ENCODE data around the gene CSRP2.

CSRP2 gene

GRCh38 chr12:76859611-76860010 lies 19.2 kb downstream of the CSRP2 start:
- DNase-seq: no peak

DNA sequence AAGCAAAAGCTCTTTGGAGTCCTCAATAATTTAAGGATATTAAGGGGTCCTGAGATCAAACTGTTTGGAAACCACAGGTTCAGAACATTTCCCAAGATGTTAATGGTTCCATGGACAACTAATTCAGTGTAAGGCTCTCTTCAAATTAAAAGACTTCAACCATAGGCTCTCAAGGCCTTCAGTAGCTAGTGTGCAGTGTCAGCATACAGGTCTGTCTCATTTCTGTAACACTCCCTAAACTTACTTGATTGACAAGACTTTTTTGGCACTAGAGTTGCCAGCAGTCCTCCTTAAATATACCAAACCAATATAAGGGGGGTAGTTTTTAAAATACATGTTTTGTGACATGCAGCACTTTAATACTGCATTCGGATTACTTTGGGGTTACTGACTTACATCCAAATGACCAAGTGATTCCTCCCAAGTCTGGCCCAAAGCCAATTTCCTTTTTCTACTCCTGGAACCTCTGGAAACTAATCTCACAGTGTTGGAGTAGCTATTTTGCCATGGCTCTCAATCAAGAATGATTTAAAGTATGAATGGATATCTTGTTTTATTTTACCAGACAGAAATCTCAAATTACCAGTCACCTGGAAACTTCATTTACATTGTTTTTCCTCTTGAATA lies 22.7 kb downstream of the CSRP2 start:
- no peak for DNase-seq

GRCh38 chr12:76855271-76855670 lies 23.5 kb downstream of the CSRP2 start:
- no peak for DNase-seq

DNA sequence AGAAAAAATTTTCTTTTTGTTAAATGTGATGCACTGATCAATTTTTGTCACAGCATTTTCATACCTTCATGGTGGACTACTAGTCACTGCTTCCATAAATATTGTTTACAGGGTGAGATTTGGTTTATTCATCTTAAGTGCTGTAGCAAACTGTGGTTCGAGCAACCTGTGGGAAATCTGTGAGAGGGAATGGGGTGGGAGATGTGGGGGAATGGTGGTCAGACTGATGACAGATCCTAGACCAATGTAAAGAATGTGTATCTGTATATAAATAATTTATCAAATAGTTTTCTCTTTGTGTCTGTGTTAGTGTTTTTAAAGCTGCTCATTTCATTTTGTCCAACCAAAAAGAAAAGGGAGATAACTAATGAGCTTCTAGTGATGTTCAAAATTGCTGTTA lies 26.7 kb downstream of the CSRP2 start:
- no peak for DNase-seq

DNA sequence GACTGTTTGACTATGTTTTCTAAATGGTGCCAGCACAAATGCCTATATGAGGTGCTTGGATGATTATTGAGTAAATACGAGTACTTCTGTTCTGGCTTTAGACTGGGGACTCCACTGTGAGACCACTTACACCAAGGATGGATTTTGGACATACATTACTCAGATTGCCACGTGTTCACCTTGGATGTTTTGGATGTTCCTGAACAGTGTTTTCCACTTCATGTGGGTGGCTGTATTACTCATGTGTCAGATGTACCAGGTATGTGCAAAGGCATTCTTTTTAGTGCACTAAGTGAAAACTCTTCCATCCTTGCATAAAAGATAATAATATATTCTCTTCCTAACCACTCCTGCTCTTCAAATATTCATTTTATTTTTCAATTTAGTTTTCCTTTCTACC lies 30.7 kb downstream of the CSRP2 start:
- no peak for DNase-seq

DNA sequence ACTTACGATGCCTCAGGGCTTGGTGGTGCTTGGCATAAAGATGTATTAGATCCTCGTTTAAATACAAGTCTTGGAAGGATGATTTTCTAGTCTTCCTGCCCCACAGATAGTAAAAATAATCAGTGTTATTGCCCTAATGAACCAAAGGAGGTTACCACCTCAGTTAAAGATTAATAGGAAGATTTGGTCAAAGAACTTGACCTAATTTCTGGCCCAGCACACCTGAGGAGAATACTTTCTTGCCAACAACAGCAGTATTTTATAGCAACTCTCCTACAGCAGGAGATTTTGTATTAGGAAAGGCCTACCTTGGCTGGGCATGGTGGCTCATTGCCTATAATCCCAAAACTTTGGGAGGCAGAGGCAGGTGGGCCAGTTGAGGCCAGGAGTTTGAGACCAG lies 31.6 kb downstream of the CSRP2 start:
- no peak for DNase-seq

DNA sequence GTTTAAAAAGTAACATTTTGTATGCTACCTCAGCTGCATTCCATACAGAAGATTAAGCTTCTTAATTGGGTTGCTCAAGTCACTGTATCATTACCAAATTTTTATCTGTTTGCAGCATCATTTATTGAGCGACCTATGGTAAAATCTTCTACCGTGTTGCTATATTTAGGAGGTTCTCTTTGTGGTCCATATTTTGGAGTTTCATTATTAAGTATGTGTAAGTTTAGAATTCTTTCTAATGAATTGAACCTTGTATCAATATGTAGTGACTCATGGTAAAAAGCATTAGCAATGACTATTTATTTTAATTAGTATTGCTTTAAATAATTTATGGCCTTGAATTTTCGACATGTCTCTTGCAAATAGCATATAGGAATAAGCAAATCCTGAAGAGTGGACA lies 42.2 kb downstream of the CSRP2 start:
- no peak for DNase-seq

- DNase-seq: no peak
Observed at GRCh38 chr12:76830436-76830835, 48.4 kb downstream of the CSRP2 start.

GRCh38 chr12:76820888-76821482 lies 57.8 kb downstream of the CSRP2 start:
- DNase-seq: no peak

DNA sequence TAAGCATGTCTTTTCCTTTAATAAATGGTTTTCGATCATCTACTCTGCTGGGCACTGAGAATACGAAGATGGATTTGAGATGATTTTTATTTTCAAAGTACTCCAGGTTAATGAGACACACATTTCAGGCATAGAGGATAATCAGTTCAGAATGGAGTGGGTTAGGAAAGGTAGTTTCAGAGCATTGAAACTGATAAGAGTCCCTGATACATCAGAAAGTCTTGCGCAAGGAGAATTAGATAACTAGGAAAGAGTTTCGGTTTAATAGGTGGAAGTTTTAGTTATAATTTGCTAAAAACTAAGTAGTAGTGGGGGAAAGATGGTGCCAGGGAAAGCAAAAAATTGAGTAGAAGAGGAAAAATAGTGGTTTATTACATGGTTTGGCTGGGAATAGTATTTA lies 64.8 kb downstream of the CSRP2 start:
- no peak for DNase-seq

DNA sequence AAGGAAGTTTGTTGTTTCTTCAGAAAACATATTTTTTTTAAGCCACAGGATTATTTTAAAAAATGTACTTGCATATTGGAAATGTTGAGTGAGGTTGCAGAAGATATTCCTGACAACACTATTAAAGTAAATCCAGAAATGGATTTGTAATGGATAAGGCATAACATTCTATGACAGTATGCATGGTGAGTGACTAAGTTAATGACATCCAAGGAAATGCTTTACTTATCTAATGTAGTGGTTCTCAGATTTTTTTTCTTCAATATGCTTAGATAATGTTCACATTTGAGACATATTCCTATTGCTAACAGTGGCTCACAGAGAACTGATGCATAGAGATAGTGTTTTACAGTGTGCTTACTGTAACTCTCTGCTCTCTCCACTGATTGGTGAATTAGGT lies 65.6 kb downstream of the CSRP2 start:
- DNase-seq: no peak

- DNase-seq: no peak
Observed at GRCh38 chr12:76811976-76812375, 66.8 kb downstream of the CSRP2 start.

DNA sequence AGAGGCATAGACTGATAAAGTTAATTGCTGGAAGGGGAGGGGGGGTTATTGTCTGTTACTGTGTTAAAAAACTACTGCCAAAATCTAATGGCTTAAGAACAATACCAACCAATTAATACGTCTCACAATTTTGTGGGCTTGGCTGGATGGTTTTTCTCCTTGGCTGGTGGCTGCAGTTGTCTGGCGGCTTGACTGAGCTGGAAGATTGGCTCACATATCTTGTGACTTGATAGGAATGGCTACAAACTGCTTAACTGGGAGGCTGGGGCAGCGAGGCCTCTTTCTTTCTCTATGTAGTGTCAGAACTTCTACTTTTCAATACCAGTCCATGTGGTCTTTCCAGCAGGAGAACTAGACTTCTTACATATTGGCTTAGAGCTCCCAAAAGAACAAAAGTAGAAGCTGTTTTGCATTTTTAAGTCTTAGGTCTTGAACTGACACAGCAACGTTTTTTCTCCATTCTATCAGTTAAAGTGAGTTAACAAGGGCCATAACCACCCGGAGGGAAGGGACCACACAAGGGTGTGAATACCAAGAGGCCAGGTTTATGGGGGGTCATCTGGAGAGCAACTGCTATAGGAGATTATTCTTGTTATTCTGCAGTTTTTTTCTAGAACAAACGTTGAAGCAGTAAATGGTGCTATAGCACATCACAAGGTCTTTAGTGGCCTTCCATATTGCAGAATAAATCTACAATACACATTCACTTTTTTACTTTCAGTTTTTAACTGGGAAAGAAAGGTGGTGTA lies 68.0 kb downstream of the CSRP2 start:
- DNase-seq: no peak

All from stimulated activated CD4-positive, alpha-beta T cell treated with anti-CD3 and anti-CD28 coated beads, Interleukin-4, amount 100 ng/mL, for 24 hours (primary cell).